Testis (tissue), 3 donors: Measurements from ENCODE around the gene ANKHD1. TPM values are rescaled to one million over a fixed set of nuclear protein-coding genes. Genes with fewer than 3 reads are reported as not detected.

ENCODE experiments used
- DNase-seq: peaks from one replicate; pipeline ENCODE4 v3.0.0-alpha.2; 2019
- H3K27ac ChIP-seq, 2 donors: fragments of 200-600 bp; sonication (generic); one replicate each; pipeline ENCODE4 v1.5.1; 2019
- H3K27me3 ChIP-seq: fragments of 200-600 bp; sonication (generic); one replicate; pipeline ENCODE4 v1.5.1; 2019
- H3K36me3 ChIP-seq: fragments of 200-600 bp; sonication (generic); one replicate; pipeline ENCODE4 v1.5.1; 2017; ENCODE audit warnings: low read depth; ENCODE audit errors: missing control alignments
- H3K4me1 ChIP-seq: fragments of 200-600 bp; sonication (generic); one replicate; pipeline ENCODE4 v1.5.1; 2019
- H3K4me3 ChIP-seq, 2 donors: fragments of 200-600 bp; sonication (generic); one replicate each; pipeline ENCODE4 v1.5.1; 2017 to 2019
- H3K9me3 ChIP-seq: fragments of 200-600 bp; sonication (generic); one replicate; pipeline ENCODE4 v1.5.1; 2017
- POLR2A ChIP-seq: fragments of 450-650 bp; IDR thresholded peaks from one replicate; pipeline ENCODE4 v1.6.1; 2017; ENCODE audit warnings: antibody characterized with exemption, mild to moderate bottlenecking, moderate library complexity
- WGBS, 2 donors: methylation state at CpG; one replicate each; pipeline ENCODE4 v1.1.5; 2018; 5-methylcytosine and 5-hydroxymethylcytosine counted together
- intact Hi-C: fragments of 100-400 bp; cut with DNase I; formaldehyde crosslinking; loops from one replicate; pipeline ENCODE4 v1.15.1; 2023; ENCODE audit warnings: low total_unique reads
- polyA plus RNA-seq: library from polyadenylated mRNA; stranded (reverse); fragments of 350-450 nt; fragmentation: Illumina TruSeq; extraction: RNeasy Lipid Tissue Mini Kit (QIAGEN cat#74804); gene quantifications from one replicate; pipeline ENCODE4 v1.2.3, GENCODE V29; 2014; ENCODE audit warnings: low read depth, low replicate concordance; ENCODE audit not compliant: insufficient read depth
- total RNA-seq, 2 donors: library from RNA; depleted of rRNA; stranded (reverse); fragments of >200 nt; gene quantifications; one replicate each; pipeline ENCODE4 v1.2.3, GENCODE V29; 2016
- TF ChIP-seq, protein P1 (sequence below), 3 experiments: fragments of 450-650 bp in 2 of 3; fragments of 200-600 bp in 1 of 3; sonication (generic) in 1 of 3; IDR thresholded peaks; one replicate each; pipeline ENCODE4 v1.5.1; 2016 to 2019; ENCODE audit warnings: antibody characterized with exemption in 3 of 3, mild to moderate bottlenecking in 2 of 3, moderate library complexity in 1 of 3

Gene ANKHD1
- total and polyA plus RNA-seq, 3 donors from 2014 or later, result 70.0 to 172 (median 170) TPM

DNA sequence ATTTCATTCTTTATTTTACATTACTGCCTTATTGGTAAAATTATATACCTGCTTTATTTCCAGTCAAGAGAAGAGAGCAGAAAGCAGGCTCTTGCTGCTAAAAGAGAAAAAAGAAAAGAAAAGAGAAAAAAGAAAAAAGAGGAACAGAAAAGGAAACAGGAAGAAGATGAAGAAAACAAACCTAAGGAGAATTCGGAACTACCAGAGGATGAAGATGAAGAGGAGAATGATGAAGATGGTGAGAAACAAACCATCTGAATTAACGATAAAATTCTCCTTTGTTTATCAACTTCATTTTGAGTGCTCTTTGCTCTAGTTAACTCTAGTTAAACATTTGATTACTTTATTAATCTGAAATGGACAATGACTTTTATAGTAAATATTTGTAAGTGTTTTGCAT, 122.4 kb downstream of the ANKHD1 start:
- DNase-seq, result no peak
- WGBS, 2 donors, result 88 to 89% methylated on average over 2 of the region's 2 CpGs
- Histone ChIP-seq H3K36me3 (no peaks in the 10 kb centered on the region), H3K9me3 (no peaks in the 10 kb centered on the region), H3K4me1 (no peaks in the 10 kb centered on the region), H3K4me3 (no peak overlapping the region), H3K27me3 (no peaks in the 10 kb centered on the region), H3K27ac (no peak overlapping the region)
- intact Hi-C loops, result no loop called here
- no peak for TF ChIP-seq POLR2A
- TF ChIP-seq, protein P1, sequence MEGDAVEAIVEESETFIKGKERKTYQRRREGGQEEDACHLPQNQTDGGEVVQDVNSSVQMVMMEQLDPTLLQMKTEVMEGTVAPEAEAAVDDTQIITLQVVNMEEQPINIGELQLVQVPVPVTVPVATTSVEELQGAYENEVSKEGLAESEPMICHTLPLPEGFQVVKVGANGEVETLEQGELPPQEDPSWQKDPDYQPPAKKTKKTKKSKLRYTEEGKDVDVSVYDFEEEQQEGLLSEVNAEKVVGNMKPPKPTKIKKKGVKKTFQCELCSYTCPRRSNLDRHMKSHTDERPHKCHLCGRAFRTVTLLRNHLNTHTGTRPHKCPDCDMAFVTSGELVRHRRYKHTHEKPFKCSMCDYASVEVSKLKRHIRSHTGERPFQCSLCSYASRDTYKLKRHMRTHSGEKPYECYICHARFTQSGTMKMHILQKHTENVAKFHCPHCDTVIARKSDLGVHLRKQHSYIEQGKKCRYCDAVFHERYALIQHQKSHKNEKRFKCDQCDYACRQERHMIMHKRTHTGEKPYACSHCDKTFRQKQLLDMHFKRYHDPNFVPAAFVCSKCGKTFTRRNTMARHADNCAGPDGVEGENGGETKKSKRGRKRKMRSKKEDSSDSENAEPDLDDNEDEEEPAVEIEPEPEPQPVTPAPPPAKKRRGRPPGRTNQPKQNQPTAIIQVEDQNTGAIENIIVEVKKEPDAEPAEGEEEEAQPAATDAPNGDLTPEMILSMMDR (IDR thresholded peaks at IDR 0.05), result no peak

DNA sequence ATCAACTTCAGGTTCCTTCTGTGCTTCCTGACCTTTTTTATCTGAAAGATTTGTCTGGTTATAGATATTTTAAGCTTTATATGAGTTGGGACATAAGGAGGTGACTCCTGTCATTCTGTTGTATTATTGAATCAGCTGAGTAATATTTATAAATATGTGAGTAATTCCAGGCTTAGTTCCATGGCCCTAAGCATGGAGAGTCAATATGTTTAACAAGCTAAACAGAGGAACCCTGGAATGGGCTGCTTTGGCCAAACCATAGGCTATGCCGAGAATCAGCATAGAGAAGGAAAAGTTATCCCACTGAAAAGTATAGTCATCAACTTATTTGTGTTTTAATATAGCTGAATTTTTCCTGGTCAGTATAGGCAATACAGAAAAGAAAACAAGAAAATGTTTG, 138.6 kb downstream of the ANKHD1 start:
- Histone ChIP-seq H3K36me3 (no peaks in the 10 kb centered on the region), H3K27me3 (no peaks in the 10 kb centered on the region), H3K4me1 (no peaks in the 10 kb centered on the region), H3K27ac (no peak overlapping the region), H3K4me3 (no peak overlapping the region), H3K9me3 (no peaks in the 10 kb centered on the region)
- no peak for DNase-seq
- intact Hi-C loops, result loop anchor here (10.0 kb wide), 1 partner anchor 95 kb away; the partner anchor contains the start of genes CD14 and TMCO6
- WGBS, 2 donors, result 92 to 97% methylated on average over 1 of the region's 1 CpG
- TF ChIP-seq, protein P1 (IDR thresholded peaks at IDR 0.05), result no peak
- TF ChIP-seq POLR2A, result no peak

DNA sequence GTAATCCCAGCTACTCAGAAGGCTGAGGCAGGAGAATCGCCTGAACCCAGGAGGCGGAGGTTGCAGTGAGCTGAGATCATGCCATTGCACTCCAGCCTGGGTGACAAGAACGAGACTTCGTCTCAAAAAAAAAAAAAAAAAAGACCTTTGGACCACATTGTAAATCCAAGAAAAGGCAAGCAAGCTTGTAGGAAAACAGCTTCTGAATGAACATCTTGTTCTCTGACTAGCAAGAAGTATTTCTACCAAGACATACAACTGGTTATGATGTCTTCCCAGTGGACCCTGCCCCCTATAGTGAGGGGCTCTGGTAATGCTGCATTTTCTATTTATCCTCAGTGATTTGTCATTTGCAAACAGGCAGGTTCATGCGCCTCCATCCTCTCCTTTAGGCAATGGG, 141.3 kb downstream of the ANKHD1 start:
- H3K4me1 ChIP-seq, result peaks cover 14% of the 10 kb centered on the region
- intact Hi-C loops, result loop anchor here (10.0 kb wide), 1 partner anchor 92 kb away; the partner anchor contains the start of genes CD14 and TMCO6

DNA sequence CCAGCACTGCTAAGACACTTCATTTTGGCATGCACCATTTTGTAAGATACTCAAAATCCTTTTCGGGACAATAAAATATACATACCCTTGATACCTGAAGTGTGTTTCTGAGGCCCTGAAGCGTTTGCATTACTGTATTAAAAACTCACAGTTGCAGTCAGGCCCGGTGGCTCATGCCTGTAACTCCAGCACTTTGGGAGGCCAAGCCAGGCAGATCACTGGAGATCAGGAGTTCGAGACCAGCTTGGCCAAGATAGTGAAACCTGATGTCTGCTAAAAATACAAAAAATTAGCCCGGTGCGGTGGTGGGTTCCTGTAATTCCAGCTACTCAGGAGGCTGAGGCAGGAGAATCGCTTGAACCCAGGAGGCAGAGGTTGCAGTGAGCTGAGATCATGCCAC, 143.4 kb downstream of the ANKHD1 start:
- H3K27me3 ChIP-seq, result no peaks in the 10 kb centered on the region
- H3K4me3 ChIP-seq, result no peak overlapping the region
- WGBS, 2 donors, result 94 to 95% methylated on average over 7 of the region's 7 CpGs
- no peaks in the 10 kb centered on the region for H3K36me3 ChIP-seq
- no peaks in the 10 kb centered on the region for H3K9me3 ChIP-seq
- no peak overlapping the region for H3K27ac ChIP-seq
- DNase-seq, result no peak
- intact Hi-C loops, result loop anchor here (10.0 kb wide), 1 partner anchor 90 kb away; the partner anchor contains the start of genes CD14 and TMCO6
- no peak for TF ChIP-seq POLR2A
- H3K4me1 ChIP-seq, result peaks cover 34% of the 10 kb centered on the region

More for the DNA sequence above, 141.3 kb downstream of the ANKHD1 start:
- TF ChIP-seq, protein P1 (IDR thresholded peaks at IDR 0.05), result no peak
- no peak for TF ChIP-seq POLR2A
- Histone ChIP-seq H3K27me3 (no peaks in the 10 kb centered on the region), H3K9me3 (no peaks in the 10 kb centered on the region), H3K36me3 (no peaks in the 10 kb centered on the region), H3K27ac (no peak overlapping the region), H3K4me3 (no peak overlapping the region)
- DNase-seq, result no peak
- 91 to 92% methylated on average over 5 of the region's 5 CpGs for WGBS, 2 donors

DNA sequence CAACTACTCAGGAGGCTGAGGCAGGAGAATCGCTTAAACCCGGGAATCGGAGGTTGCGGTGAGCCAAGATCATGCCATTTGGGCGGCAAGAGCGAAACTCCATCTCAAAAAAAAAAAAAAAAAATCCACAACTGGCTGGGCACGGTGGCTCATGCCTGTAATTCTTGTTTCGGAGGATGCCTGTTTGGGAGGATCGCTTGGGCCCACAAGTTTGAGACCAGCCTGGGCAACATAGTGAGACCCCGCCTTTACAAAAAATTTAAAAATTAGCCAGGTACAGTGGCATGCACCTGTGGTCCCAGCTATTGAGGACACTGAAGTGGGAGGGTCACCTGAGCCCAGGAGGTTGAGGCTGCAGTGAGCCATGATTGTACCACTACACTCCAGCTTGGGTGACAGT, 144.0 kb downstream of the ANKHD1 start:
- intact Hi-C loops, result loop anchor here (10.0 kb wide), 1 partner anchor 89 kb away; the partner anchor contains the start of genes CD14 and TMCO6
- H3K27me3 ChIP-seq, result no peaks in the 10 kb centered on the region

More for the DNA sequence above, 144.0 kb downstream of the ANKHD1 start:
- Histone ChIP-seq H3K4me1 (peaks cover 34% of the 10 kb centered on the region), H3K36me3 (no peaks in the 10 kb centered on the region), H3K27ac (no peak overlapping the region), H3K4me3 (no peak overlapping the region), H3K9me3 (no peaks in the 10 kb centered on the region)
- no peak for DNase-seq
- 96% methylated on average over 10 of the region's 10 CpGs for WGBS, 2 donors
- TF ChIP-seq, protein P1 (IDR thresholded peaks at IDR 0.05), result no peak
- TF ChIP-seq POLR2A, result no peak
